Measurements from ENCODE around the gene OIT3. TPM values are rescaled to one million over a fixed set of nuclear protein-coding genes. Genes with fewer than 3 reads are reported as not detected.

Gene OIT3
- total and polyA plus RNA-seq, 2 of the 8 experiments (the other 6 are each of a cell fraction or from before 2014, with no cell fraction given), result not detected

GRCh38 chr10:72935361-72935760 is 41.8 kb downstream of the OIT3 start:
- no peaks in the 10 kb centered on the region for H3K27me3 ChIP-seq (replicated peaks in 1 of 4; ENCODE audit: control insufficient read depth in 3 of 4, extremely low read depth in 1 of 4, insufficient read depth in 3 of 4, low read length in 3 of 4)
- no peak overlapping the region for H2BK120ac ChIP-seq (replicated peaks; ENCODE audit: low read depth, low read length)
- no peak overlapping the region for H3K23ac ChIP-seq (ENCODE audit: insufficient read length)
- no peak overlapping the region for H2BK15ac ChIP-seq (ENCODE audit: low read length)
- H4K5ac ChIP-seq (ENCODE audit: insufficient read length, low read depth, low read length), result no peak overlapping the region
- no peak overlapping the region for H3K4me3 ChIP-seq (ENCODE audit: extremely low read depth in 1 of 4, insufficient read depth in 2 of 4, low read depth in 3 of 4, low read length in 4 of 4)
- no peak overlapping the region for H4K91ac ChIP-seq (replicated peaks; ENCODE audit: insufficient read length, low read length)
- H4K8ac ChIP-seq (ENCODE audit: extremely low read depth, insufficient read depth, low read length), result no peak overlapping the region
- H3K9ac ChIP-seq (replicated peaks in 1 of 4; ENCODE audit: extremely low read depth in 1 of 4, low read depth in 3 of 4, low read length in 3 of 4), result no peak overlapping the region
- H2AK5ac ChIP-seq (ENCODE audit: low read depth, low read length), result no peak overlapping the region
- CTCF ChIA-PET (ENCODE audit: partially characterized antibody), result interaction anchor here (0.6 kb wide), 1 partner anchor 142 kb away, joined by 3 read pairs; no protein-coding TSS in a partner anchor
- H3K79me1 ChIP-seq (ENCODE audit: low read depth, low read length), result no peaks in the 10 kb centered on the region
- no peaks in the 10 kb centered on the region for H3K9me3 ChIP-seq (ENCODE audit: insufficient read depth in 2 of 2, low read depth in 1 of 2, low read length in 1 of 2)
- POLR2A ChIA-PET (ENCODE audit: partially characterized antibody), result interaction anchor here (2.2 kb wide), 1 partner anchor 19 kb away, joined by 6 read pairs; the partner anchor contains the start of gene PLA2G12B
- no peaks in the 10 kb centered on the region for H3K4me1 ChIP-seq (replicated peaks in 1 of 4; ENCODE audit: control insufficient read depth in 3 of 4, insufficient read depth in 4 of 4, low read length in 3 of 4)
- no peak overlapping the region for H3K4me2 ChIP-seq (ENCODE audit: insufficient read depth in 1 of 2, low read depth in 2 of 2, low read length in 2 of 2)
- H2BK20ac ChIP-seq (ENCODE audit: low read length), result no peak overlapping the region
- H2BK12ac ChIP-seq (ENCODE audit: low read depth, low read length), result no peak overlapping the region
- no peak overlapping the region for H3K27ac ChIP-seq (ENCODE audit: low read depth, low read length)
- H3K36me3 ChIP-seq (ENCODE audit: control insufficient read depth in 2 of 4, insufficient read depth in 4 of 4, low read length in 3 of 4), result no peaks in the 10 kb centered on the region
- no peak overlapping the region for H3K4ac ChIP-seq (replicated peaks; ENCODE audit: insufficient read length, low read depth, low read length)
- no peaks in the 10 kb centered on the region for H4K20me1 ChIP-seq (replicated peaks in 1 of 2; ENCODE audit: control insufficient read depth in 1 of 2, insufficient read depth in 2 of 2, low read length in 2 of 2)
- no peak for DNase-seq (ENCODE audit: low read depth in 1 of 2, low spot score in 2 of 2)
- H3K23me2 ChIP-seq (ENCODE audit: low read depth, low read length), result no peaks in the 10 kb centered on the region
- no peak overlapping the region for H3K18ac ChIP-seq (ENCODE audit: extremely low read depth, low read length)
- no peak for FAIRE-seq
- no peak overlapping the region for H2BK5ac ChIP-seq (ENCODE audit: low read depth, low read length)
- H2AFZ ChIP-seq (ENCODE audit: low read length), result no peak overlapping the region
- H3K14ac ChIP-seq (ENCODE audit: insufficient read length), result no peak overlapping the region
- no peak overlapping the region for H3K56ac ChIP-seq (replicated peaks; ENCODE audit: insufficient read length, low read depth, low read length)
- WGBS, 2 experiments (ENCODE audit: extremely low coverage in 1 of 2, insufficient coverage in 1 of 2, insufficient read length in 1 of 2, insufficient replicate concordance in 2 of 2, low coverage in 1 of 2, low lambda C conversion rate in 2 of 2, missing lambda C conversion rate in 1 of 2), result 92% methylated on average over 6 of the region's 6 CpGs; no CpG with 5 or more reads in 1 of the 2 experiments
- no peaks in the 10 kb centered on the region for H3K79me2 ChIP-seq (ENCODE audit: control insufficient read depth in 1 of 2, insufficient read depth in 2 of 2, low read length in 2 of 2)
- TF ChIP-seq, protein P1, sequence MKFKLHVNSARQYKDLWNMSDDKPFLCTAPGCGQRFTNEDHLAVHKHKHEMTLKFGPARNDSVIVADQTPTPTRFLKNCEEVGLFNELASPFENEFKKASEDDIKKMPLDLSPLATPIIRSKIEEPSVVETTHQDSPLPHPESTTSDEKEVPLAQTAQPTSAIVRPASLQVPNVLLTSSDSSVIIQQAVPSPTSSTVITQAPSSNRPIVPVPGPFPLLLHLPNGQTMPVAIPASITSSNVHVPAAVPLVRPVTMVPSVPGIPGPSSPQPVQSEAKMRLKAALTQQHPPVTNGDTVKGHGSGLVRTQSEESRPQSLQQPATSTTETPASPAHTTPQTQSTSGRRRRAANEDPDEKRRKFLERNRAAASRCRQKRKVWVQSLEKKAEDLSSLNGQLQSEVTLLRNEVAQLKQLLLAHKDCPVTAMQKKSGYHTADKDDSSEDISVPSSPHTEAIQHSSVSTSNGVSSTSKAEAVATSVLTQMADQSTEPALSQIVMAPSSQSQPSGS (IDR thresholded peaks at IDR 0.05; ENCODE audit: low read length), result no peak
- TF ChIP-seq HDAC6 (IDR thresholded peaks at IDR 0.05; ENCODE audit: low read depth, low read length) (no peak), RAD21 (IDR thresholded peaks at IDR 0.05 in 1 of 2, conservative IDR thresholded peaks at IDR 0.05 in 1 of 2; ENCODE audit: low read depth in 2 of 2, low read length in 2 of 2) (no peak), USF2 (IDR thresholded peaks at IDR 0.05; ENCODE audit: low read length) (no peak), BACH1 (IDR thresholded peaks at IDR 0.05; ENCODE audit: low read length) (no peak), SP2 (IDR thresholded peaks at IDR 0.05; ENCODE audit: low read length) (no peak), ZNF274 (IDR thresholded peaks at IDR 0.05; ENCODE audit: borderline replicate concordance, extremely low read depth, low read length) (no peak), TAF7 (optimal IDR thresholded peaks at IDR 0.05; ENCODE audit: borderline replicate concordance, low read depth, low read length) (no peak), POLR2A (IDR thresholded peaks at IDR 0.05; ENCODE audit: control extremely low read depth in 1 of 2, low read depth in 2 of 2, low read length in 2 of 2) (no peak), RXRA (IDR thresholded peaks at IDR 0.05; ENCODE audit: insufficient read depth, low read depth, low read length) (no peak), CEBPB (IDR thresholded peaks at IDR 0.05; ENCODE audit: low read depth, low read length) (no peak), SUZ12 (IDR thresholded peaks at IDR 0.05; ENCODE audit: low read length) (no peak)

All from H1 (cell line).